Measurements from ENCODE around the gene MAP4. TPM values are rescaled to one million over a fixed set of nuclear protein-coding genes. Genes with fewer than 3 reads are reported as not detected.
A peak's percentile ranks its signal among the peaks of the same experiment; 100 is the strongest.

The MAP4 gene
- total RNA-seq, 4 donors from 2014 or later, result 214 to 351 (median 231) TPM

DNA sequence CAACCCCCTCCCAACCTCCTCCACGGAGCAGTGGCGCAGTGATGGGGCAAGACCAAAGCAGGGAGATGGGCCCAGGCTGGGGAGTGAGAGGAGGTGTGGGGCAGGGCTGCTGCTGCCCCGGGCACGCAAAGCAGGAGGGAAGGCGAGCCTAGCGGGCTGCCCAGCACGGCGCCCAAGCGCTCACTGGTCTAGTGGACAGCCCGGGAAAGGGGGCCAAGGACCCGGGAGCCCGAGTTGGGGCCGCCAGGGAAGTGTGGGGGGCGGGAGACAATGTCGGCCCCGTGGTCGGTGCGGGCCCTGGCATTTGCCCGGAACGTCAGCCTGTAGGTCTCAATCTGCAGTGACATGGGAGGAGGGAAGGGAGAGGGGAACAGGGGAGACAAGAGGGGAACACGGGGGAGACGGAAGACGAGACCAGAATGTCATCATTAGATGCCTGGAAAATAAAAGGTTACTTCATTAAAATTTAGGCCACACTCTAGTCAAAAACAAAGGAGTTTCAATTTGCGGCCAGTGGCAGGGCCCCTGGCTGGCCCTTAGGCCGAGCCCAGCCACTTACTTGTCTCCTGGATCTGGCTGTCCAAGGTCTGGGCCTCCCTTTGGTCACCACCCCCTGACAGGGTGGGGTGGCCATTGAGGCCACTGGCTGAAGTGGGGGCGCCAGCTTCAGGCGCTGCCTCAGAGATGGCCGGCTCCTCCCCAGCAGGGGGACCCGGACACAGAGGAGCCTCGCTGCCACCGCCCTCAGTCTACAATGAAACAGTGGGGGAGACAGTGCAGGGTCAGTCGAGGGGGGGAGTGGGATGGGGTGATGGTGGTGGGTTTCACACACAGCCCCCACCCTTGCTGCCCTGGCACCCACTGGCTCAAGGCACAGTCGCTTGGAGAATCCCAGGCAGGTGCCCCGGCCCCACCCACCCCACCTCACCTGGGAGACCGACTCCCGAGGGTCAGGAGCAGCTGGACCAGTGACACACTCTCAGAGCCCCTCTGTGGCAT lies 163.3 kb downstream of the MAP4 start:
- no peaks in the 10 kb centered on the region for H3K9me3 ChIP-seq
- H3K4me1 ChIP-seq, result no peaks in the 10 kb centered on the region
- TF ChIP-seq POLR2A (IDR thresholded peaks at IDR 0.05), result no peak
- TF ChIP-seq POLR2AphosphoS5 (IDR thresholded peaks at IDR 0.05), result no peak
- TF ChIP-seq, protein P1, sequence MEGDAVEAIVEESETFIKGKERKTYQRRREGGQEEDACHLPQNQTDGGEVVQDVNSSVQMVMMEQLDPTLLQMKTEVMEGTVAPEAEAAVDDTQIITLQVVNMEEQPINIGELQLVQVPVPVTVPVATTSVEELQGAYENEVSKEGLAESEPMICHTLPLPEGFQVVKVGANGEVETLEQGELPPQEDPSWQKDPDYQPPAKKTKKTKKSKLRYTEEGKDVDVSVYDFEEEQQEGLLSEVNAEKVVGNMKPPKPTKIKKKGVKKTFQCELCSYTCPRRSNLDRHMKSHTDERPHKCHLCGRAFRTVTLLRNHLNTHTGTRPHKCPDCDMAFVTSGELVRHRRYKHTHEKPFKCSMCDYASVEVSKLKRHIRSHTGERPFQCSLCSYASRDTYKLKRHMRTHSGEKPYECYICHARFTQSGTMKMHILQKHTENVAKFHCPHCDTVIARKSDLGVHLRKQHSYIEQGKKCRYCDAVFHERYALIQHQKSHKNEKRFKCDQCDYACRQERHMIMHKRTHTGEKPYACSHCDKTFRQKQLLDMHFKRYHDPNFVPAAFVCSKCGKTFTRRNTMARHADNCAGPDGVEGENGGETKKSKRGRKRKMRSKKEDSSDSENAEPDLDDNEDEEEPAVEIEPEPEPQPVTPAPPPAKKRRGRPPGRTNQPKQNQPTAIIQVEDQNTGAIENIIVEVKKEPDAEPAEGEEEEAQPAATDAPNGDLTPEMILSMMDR (IDR thresholded peaks at IDR 0.05), result no peak
- TF ChIP-seq EP300 (IDR thresholded peaks at IDR 0.05), result no peak
- 80 to 90% methylated on average over 1 to 5 of the region's 36 CpGs for WGBS, 2 donors (ENCODE audit: low coverage in 1 of 2)
- peaks cover 0 to 100% of the 10 kb centered on the region in 2 donors for H3K36me3 ChIP-seq
- peak overlapping the region in 2 of 4 donors; percentile 4 to 5 for H3K27ac ChIP-seq
- no peaks in the 10 kb centered on the region for H3K27me3 ChIP-seq
- no peak overlapping the region for H3K4me3 ChIP-seq
- no peak for ATAC-seq

DNA sequence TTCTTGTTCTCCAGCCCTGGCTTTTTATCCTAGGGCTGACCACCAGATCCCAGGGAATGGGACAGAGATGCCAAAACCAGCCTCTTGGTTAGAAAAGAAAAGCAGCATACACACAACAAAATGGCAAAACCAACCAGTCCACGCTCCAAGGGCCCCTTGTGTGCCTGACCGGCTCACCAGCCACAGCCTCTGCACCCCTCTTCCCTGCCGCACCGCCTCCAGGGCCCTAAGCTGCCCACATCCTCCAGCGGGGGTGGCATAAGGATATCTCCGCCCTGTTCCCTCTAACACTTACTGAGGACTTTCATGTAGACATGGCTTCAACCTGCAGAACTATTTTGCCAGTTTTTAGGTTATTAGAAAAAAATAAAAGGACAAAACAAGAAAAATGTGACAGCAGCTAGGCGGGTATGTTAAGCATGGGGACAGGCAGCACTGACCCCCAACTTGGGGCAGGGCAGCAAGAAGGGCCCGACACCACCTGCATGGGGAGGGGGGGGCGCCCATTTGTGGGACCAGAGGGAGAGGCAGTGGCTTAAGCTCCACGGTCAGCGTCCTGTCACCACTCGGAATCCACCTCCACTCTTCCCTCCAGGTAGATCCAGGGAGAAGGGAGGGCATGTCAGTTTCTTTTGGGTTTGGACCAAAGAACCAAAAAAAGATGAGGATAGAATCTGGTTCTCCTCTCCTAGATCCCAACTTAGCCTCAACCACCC lies 164.2 kb downstream of the MAP4 start:
- Histone ChIP-seq H3K36me3 (peaks cover 0 to 100% of the 10 kb centered on the region in 2 donors), H3K4me1 (no peaks in the 10 kb centered on the region), H3K27me3 (no peaks in the 10 kb centered on the region), H3K4me3 (no peak overlapping the region), H3K9me3 (no peaks in the 10 kb centered on the region), H3K27ac (no peak overlapping the region)
- no peak for ATAC-seq
- WGBS, 2 donors (ENCODE audit: low coverage in 1 of 2), result 79 to 92% methylated on average over 3 to 12 of the region's 12 CpGs
- TF ChIP-seq, protein P1 (IDR thresholded peaks at IDR 0.05), result no peak
- TF ChIP-seq POLR2AphosphoS5 (IDR thresholded peaks at IDR 0.05) (no peak), EP300 (IDR thresholded peaks at IDR 0.05) (no peak), POLR2A (IDR thresholded peaks at IDR 0.05) (no peak)

DNA sequence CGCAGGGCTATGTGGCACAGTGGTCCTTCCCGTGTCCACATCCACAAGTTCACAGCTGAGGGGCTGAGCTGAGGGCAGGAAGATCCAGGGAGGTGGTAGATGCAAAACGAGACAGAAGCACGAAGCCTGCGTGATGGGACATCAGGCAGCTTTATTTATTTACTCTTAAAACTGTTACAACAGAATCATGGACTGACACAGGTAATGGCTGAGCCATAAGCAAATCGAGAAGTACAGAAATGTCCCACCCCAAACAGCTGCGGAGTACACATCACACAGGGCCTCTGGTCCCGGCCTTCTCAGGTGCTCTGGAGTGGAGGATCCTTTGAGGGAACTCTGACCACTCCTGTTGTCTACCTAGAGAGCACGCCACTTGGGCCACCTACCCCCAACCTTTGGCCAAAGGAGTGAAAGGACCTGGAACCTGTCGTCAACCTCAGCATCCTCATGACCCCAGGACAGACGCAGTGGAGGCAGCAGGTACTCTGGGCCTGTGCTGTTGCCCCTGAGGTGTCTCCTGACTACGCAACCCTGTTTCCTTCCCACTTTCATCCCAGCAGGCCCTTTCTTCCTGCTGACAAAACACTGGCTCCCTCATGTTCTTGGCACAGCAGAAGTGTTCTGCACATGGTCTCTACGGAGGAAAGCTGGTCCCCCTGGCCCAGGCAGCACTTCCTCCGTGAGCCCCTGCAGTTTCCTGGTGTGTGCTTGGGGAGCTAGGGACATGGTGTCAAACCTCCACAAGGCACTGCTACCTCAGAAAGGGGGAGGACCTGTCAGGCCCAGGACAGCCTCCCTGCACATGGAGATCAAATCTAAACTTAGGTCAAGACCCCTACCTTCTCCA lies 165.4 kb downstream of the MAP4 start:
- 68% methylated on average over 8 of the region's 14 CpGs; no CpG with 5 or more reads in 1 of the 2 donors for WGBS, 2 donors (ENCODE audit: low coverage in 1 of 2)
- no peaks in the 10 kb centered on the region for H3K9me3 ChIP-seq
- H3K4me1 ChIP-seq, result no peaks in the 10 kb centered on the region
- no peaks in the 10 kb centered on the region for H3K27me3 ChIP-seq
- ATAC-seq, result no peak
- H3K27ac ChIP-seq, result peak overlapping the region in 2 of 4 donors; percentile 23 to 35
- TF ChIP-seq, protein P1 (IDR thresholded peaks at IDR 0.05), result no peak
- TF ChIP-seq POLR2A (IDR thresholded peaks at IDR 0.05) (no peak), POLR2AphosphoS5 (IDR thresholded peaks at IDR 0.05) (no peak)
- H3K4me3 ChIP-seq, result no peak overlapping the region
- peaks cover 0 to 100% of the 10 kb centered on the region in 2 donors for H3K36me3 ChIP-seq

DNA sequence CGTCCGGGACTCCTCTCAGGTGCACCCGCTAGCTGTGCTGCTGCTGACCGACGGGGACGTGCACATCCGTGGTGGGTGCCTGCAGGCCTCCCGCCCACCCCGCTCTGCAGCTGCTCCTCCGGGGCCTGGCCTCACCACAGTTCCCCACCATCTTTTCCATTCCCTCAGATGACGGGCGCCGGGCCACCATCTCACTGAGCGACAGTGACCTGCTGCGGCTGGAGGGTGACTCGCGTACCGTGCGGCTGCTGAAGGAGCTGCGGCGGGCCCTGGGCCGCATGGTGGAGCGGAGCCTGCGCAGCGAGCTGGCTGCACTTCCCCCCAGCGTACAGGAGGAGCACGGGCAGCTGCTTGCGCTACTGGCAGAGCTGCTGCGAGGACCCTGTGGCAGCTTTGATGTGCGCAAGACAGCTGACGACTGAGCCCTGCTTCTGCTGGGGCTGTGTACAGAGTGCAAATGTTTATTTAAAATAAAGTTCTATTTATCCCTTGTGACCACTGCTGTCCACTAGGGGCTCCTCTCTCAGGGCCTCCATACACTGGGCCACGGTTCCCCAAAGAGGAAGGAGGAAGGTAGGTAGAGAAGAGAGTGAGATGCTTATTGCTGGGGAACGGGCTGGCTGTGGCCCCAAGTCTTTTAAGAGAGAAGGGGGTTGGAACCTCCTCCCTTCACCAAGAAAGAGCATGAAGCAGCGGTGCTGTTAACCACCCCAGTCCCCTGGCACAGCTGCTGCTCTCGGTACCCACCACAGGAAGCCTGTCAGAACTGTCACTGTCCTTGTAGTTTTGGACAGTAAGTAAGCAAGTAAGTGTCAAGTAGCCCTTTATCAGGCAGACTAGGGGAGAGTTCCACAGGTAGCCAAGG lies 166.3 kb downstream of the MAP4 start:
- Histone ChIP-seq H3K36me3 (peaks cover 0 to 100% of the 10 kb centered on the region in 2 donors), H3K4me3 (no peak overlapping the region), H3K9me3 (no peaks in the 10 kb centered on the region), H3K27ac (peak overlapping the region in 2 of 4 donors; percentile 23 to 35), H3K27me3 (no peaks in the 10 kb centered on the region), H3K4me1 (no peaks in the 10 kb centered on the region)
- 65 to 67% methylated on average over 3 to 6 of the region's 35 CpGs for WGBS, 2 donors (ENCODE audit: low coverage in 1 of 2)
- ATAC-seq, result no peak
- TF ChIP-seq, protein P1 (IDR thresholded peaks at IDR 0.05), result peak in 3 of 4 experiments; percentile 34 to 41 (median 39)
- no peak for TF ChIP-seq EP300 (IDR thresholded peaks at IDR 0.05)

All from gastroesophageal sphincter (tissue), 4 donors.